HG02623 (cell line): ENCODE measurements around the gene TRIP12.
"Not testable (repeated sequence)": the region's sequence is repeated elsewhere in the genome, so short reads cannot be mapped to it uniquely, and the experiment has no call there.

Source experiments
- ATAC-seq: cut with Tn5 transposase; IDR thresholded peaks from one replicate; pipeline ENCODE4 v1.9.1; 2021; ENCODE audit warnings: moderate library complexity; ENCODE audit not compliant: unreplicated experiment

The TRIP12 gene

DNA sequence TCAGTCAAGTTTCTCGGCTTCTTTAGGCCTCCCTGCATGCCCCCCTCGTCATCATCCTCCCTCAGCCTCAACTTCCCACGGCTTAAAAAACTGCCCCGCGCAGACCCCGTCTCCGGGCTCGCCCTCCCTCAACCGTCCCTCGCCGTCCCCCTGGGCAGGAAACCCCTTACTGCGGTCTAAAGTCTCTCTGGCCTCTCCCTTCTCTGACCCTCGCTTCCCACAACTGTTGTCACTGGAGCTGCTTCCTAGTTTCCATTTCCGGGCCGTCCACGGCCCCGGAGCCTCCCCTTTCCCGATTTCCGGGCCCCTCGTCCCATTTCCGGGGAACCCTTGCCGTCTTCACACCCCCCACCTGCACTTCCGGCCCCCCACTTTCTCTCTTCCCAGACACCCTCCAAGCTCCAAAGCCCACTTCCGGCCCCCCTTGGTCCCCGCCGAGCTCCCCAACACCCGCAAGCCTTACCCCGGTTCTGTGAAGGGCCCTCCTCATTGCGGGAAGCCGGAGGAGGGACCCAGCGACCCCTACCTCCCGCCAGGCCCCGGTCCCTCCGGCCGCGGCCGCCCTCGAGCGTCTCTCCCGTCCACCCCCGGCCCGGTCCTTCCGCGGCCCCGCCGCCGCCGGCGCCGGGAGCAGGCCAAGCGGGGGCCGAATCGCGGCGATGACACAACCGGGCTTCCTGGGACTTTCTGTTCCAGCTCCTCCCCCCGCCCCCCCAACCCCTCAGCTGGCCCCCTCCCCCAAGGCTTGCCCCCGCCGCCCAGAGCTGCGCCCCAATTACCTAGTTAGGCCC, 513 bp downstream of the TRIP12 start:
- peak; percentile 16 for ATAC-seq

DNA sequence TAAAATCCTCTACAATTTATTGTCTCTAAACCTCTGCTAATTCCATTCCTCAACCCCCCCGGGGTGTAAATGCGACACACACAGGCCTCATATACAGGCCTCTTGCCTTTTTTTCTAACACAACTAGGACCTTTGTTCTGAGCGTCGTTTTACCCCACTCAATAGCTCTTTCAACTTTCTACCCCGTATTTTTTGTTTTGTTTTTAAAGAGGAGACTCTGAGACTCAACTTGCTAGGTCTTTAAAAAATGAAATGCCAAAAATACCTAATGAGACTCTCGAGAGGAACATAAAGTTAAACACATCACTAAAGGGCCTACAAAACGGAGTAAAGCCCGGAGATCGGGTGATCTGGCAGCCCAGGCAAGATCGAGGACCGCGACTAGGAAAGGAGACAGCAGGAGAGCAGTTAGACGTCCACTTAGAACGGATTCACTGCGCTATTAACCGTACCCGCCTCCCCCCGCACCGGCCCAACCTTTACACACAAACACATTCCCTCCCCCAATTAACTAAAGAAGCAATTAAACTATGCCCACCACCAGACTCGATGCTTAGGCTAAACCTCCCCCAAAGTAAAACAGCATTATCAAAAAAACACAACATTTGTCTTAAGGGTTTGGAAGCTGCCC, 1.7 kb downstream of the TRIP12 start:
- no peak for ATAC-seq

DNA sequence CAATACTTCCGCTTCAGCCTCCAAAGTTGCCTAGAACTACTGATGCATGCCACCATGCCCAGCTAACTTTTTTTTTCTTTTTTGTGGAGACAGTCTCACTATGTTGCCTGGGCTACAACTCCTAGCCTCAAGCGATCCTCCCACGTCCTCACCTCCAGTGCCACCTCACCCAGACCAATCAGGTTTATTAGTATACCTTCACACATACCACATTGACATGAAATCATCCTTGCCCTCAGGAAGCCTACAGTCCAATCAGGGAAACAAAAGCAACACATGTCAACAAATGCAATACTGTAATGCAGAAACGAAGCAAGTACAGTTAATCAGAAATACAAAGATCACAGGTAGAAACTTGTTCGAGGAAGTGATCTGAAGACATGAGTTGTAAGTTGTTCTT, 4.0 kb downstream of the TRIP12 start:
- no peak for ATAC-seq

DNA sequence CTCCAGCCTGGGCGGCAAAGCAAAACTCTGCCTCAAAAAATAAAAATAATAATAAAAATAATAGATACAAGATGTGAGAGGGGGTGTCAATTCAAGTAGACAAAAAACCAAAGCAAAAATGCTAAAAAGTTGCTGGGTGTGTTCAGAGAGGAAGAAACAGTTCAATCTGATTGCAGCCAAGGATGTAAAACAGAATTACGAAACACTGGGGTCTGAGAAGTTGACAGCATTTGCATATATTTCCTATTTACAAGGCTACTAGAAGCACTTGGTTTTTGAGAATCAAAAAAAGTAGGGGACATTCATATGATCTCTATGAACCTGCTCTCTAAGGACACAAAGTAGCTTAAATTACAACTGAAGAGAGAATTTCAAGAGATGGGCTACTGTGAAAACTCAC, 7.6 kb downstream of the TRIP12 start:
- ATAC-seq = no peak

DNA sequence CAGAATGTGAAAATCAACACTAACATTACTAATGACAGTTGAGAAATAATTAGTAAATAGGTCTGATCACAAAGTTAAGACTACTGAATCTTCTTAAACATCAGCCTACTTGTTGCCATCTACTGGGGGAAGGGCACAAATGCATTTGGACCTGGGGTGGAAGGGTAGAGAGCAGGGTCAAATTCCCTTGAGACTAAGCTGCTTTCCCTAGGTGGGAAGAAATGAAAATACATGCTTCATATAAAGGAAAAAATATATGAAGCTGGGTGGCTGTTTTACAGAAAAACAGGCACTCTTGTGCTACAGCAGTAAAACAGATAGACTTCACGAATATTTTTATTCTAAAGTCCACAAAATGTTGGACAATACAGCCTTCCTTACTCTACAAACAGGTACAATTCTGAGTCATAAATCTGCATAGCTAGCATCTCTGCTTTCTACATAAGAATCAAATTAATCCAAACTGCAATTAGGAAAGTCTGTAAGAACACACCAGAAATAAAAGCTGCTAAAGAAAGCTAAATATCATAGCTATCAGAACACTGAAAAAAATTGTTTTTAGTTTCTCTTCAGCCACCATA, 10.9 kb downstream of the TRIP12 start:
- ATAC-seq = peak; percentile 56

DNA sequence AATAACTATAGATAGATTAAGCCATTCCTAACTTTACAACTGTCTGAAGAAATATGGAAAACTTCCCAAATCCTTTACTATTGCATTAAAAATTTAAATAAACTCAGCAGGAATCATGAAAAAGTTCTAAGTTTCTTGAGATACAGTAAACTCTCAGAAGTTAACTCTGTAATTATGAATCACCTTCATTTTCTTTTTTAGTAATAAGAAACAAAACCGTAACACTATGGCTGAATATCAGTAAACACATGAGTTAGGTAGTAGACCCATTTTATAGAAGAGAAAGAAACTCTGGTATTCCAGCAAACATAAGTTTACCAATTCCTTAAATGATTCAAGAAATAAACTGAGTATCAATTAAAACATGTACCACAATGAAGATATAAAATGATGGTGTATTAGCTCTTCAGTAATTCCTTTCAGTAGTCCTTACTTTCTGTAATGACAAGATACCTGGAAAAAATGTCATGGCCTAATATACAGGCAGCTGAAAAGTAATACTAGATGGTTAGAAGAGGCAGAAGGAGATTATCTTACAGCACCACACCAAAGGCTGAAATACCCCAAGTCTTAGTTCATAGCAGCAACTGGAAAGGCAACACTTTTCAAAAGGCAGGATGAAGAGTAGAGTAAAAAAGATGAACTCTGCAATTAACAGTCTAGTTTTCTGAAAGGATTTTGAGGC, 11.5 kb downstream of the TRIP12 start:
- ATAC-seq = peak; percentile 12

DNA sequence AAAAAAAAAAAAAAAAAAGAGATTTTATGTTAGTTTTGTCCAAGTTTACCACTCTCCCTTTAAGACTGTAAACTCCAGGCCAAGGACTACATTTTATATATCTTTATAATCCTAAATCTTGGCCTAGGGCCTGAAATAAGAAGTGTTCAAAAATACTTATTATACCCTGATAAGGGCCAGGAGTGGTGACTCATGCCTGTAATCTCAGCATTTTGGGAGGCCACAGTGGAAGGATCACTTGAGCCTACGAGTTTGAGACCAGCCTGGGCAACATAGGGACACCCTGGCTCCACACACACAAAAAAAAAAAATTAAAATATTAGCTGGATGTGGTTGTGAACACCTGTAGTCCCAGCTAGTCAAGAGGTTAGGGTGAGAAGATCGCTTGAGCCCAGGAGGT, 12.7 kb downstream of the TRIP12 start:
- no peak for ATAC-seq

DNA sequence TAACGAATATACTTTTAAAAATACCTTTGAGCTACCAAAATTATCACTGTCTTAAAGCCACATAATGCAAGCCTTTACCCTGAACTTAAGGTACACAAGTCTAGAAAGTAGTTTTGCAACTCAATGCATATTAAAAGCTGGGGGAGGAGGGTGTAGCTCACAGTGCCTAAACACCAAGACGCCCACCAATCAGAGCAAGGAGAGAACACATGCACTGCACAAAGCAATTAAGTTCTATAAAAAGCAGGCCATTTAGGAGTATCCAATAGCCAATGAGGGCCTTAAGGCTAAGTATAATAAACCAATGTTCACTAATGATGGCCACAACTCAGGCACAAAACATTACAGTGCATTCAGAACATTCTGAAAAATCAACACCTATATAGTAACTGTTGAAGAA, 16.2 kb downstream of the TRIP12 start:
- no peak for ATAC-seq

DNA sequence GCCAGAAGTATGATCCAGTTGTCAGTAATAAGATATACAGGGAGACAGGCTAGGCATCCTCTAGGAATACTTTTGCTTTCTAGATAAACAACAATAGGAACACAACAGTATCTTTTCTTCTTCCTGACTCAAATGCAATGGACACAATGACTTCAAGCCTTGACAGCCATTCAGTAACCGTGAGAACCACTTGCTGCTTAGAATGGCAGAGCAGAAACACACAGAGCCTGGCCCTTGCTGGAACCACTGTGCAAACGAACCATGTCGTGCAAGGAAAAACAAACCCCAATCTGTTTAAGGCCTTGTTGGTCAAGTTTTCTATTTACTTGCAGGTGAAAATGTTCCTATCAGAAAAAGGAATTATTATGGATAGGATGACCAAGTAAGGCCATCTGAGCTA, 18.8 kb downstream of the TRIP12 start:
- ATAC-seq = no peak

DNA sequence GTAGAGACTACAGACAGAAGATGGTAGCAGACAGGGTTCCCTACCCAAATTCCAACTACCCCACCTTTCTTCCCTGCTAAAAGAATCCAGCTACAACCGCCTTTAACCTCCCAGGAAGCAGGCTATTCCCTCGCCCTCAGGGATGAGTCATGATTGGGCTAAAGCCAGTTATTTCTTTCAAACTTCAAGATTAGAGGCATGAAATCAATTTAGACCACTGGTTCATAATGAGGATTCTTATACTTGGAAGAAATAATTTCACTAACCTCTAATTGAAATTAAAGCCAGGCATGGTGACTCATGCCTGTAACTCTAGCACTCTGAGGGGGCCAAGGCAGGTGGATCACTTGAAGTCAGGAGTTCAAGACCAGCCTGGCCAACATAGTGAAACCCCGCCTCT, 20.0 kb downstream of the TRIP12 start:
- no peak for ATAC-seq

DNA sequence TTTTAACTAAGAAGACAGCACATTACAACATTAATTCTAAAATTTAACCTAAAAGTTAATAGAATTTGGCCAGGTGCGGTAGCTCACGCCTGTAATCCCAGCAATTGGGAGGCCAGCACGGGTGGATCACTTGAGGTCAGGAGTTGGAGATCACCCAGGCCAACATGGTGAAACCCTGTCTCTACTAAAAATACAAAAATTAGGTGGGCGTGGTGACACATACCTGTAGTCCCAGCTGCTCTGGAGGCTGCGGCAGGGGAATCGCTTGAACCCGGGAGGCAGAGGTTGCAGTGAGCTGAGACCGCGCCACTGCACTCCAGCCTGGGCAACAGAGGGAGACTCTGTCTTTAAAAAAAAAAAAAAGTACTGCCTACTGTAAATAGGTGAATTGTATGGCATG, 21.3 kb downstream of the TRIP12 start:
- not testable (repeated sequence) for ATAC-seq

DNA sequence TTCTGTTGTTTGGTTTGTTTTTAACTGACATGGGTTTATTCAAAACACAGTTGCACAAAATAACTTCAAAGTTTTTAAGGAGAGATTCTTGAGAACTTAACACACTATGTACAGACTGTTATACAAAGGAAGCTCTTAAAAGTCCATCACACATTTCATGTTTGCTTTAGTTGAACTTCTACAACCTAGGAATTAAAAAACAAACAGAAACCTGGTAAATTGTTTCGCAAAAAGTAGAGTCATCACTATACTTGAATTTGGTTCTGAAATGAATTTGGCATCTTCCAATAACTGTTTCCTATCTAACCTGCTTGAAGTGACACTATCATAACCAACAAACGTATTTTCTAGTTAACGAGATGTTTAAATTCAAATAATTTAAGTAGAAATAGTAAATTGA, 21.8 kb downstream of the TRIP12 start:
- no peak for ATAC-seq

DNA sequence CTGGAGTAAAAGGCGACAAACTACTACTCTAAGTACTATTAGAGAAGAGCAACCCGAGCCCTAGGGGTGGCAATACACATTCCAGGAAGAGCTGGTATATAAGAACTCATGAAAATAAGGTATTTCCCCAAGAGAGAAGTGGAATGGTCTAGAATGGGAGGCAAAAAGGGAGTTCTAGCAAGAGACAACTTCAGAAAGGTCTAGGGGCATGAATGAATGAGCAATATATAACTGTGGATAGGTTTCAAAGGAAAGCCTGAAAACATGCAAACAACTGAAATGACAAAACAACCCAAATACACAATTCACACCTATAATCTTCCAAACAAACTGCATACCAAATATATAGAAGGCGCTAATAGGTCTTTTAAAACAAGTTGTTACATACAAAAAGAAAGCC, 22.2 kb downstream of the TRIP12 start:
- ATAC-seq = no peak

DNA sequence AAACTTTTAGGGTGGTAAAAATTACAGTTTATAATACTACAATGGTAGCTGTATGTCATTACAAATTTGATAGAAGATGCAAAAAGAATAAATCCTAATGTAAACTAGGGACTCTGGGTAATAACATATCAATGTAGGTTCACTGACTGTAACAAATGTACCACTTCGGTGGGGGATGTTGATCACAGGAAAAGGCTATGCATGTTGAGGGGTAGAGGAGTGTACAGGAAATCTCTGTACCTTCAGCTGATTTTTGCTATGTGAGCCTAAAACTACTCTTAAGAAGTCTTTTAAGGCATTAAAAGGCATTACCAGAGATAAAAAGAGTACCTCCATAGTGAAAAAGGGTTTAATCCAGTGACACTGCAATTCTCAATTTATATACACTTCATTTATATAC, 25.0 kb downstream of the TRIP12 start:
- no peak for ATAC-seq

DNA sequence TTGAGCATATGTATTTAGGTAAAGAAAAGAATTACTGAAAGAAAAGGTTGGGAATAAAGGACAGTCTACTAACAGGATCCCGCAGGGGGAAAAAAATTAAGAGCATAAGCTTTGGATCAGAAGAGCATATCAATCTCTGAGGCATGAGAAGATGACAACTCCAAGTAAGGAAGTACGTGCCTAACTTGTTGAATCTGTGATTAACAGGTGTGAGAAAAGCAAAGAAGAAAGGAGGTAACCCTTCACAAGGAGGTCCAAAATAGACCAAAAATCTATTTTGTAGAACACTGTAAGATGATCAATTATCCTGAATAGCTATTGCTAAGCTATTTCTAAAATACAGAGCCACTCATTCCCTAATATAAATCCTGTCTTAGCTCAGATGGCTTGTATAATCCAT, 32.8 kb downstream of the TRIP12 start:
- ATAC-seq = no peak

DNA sequence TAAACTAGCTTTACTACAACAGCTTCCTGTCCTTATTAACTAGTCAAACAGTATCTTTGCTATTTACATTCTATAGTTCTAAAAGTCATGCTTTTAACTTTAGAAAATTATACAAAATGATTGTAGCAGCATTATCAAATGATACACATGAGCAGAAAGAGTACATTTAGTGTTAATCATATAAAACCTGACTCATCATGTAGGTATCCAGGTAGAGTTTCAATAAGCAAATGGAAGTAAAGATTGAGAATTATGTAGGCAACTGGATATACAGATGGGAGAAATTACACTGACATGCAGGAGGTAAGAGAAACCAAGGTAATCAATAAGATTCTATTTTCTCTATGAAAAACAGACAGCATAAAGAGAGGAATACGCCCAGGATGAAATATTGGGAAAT, 33.8 kb downstream of the TRIP12 start:
- ATAC-seq = no peak

DNA sequence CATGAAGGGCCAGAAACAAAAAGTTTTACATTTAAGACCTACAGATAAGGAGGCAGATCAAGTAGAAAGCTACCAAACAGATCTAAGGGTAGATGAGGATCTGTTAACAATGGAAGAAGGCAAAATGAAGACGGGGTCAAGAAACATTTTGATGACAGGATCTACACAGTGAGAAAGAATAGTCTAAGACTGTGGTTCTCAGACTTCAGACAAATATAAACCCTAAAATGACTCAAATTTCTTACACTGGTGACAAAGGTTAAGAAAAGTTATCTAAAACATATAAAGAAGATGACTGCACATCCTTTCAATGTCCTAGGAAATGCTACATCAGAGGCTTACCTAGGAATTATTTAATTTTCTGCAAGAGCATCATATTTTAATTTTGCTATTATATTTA, 34.4 kb downstream of the TRIP12 start:
- ATAC-seq = no peak

DNA sequence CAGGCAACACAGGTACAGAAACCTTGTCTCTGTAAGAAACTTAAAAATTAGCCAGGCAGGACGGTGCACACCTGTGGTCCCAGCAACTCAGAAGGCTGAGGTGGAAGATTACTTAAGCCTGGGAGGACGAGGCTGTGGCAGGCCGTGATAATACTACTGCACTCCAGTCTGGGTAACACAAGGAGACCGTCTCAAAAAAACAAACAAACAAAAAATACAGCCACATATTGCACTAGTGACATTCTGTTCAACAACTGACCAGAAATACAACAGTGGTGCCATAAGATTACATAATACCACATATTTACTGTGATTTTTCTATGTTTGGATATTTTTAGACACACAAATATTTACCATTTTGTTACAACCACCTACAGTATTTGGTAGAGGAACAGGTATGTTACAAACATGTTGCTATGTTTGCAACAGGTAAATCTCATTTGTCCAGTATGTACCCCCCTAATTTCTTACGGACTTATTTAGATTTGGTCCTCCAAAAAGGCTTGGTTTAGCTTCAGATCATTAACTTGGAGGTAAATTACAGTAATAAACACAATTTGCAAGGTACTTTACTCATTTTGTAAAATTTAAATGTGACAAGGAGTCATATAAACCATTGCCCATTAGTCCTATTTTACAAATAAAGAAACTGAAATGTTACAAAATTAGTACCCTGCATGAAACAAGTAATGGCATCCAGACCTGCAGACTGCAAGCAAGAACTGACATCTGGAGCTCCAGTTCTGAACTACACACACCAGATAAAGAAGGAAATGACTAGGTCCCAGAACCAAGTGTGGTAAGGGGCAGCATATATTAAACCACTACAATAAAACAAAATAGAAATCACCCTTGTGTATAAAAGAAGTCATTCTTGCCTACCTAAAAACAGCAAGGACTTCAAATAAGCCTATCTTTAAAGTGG, 36.8 kb downstream of the TRIP12 start:
- ATAC-seq = peak; percentile 74

DNA sequence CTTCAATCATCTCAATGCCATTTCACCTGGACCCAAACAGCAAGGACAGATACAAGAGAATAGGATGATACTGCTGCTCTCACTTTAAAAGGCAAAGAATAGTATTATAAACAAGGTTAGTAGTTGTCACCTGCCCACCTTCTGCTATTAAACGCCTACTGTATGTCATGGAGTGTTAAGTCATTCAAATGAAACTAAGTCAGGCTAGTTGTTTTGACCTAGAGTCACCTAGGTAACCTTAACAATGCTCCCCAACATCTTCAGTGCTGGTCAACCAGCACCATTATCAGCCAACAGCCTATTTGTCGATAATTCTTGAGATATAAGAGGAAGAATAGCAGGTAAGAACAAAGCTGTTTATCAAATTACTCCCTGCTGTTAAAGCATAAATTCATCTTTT, 39.2 kb downstream of the TRIP12 start:
- no peak for ATAC-seq

DNA sequence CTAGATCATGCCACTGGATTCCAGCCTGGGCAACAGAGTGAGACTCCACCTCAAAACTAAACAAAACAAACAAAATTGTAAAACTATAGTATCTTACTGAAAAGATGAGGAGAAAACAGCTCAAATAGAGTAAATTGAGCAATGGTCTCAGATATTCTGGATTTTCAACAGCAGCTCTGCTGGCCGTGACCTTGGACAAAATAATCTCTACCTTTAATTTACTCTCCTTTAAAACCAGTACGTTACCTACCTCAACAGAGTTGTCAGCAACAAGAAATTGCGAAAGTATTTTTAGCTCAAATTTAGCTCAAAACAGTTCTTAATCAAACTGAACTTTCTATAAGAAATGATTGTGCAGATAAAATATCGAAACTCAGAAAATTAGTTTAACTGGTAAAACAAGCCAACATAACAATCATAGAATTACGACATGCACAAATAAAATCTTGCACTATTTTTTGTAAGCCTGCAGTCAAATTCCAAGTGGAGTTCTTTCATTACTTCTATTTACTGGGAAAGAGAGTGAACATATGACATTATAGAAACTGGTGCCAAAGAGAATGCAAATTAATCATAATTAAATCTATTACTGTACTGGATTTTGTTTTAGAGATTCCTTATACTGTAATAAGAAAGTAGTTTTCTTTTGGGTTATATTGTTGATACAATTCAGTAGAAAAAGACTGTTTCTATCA, 40.8 kb downstream of the TRIP12 start:
- no peak for ATAC-seq
